Activated B cell treated with CpG ODN at 0.5 μM for 24 hours (primary cell): ENCODE data around the gene ARHGAP40. TPM values are rescaled to one million over a fixed set of nuclear protein-coding genes. Genes with fewer than 3 reads are reported as not detected.

ENCODE experiments used
- ATAC-seq: fragments of 200-7000 bp; cut with Tn5 transposase; one replicate; pipeline ENCODE4 v1.10.0; 2021; ENCODE audit warnings: low read depth, mild to moderate bottlenecking, moderate library complexity
- CTCF ChIA-PET: fragments of 350-600 bp; sonication (Branson Sonifier 250); formaldehyde crosslinking; loops from one replicate; lab custom pipeline; 2021; ENCODE audit warnings: antibody characterized with exemption; lab: Charles Lee
- POLR2A ChIA-PET: fragments of 350-600 bp; sonication (Branson Sonifier 250); formaldehyde crosslinking; loops from one replicate; lab custom pipeline; 2021; ENCODE audit warnings: antibody characterized with exemption; lab: Charles Lee
- DNase-seq: peaks from one replicate; pipeline ENCODE4 v3.0.0; 2022
- H3K27ac Mint-ChIP-seq: one replicate; pipeline ENCODE4 v1.8.0; 2020; ENCODE audit warnings: mixed read lengths
- H3K27me3 Mint-ChIP-seq: one replicate; pipeline ENCODE4 v1.8.0; 2021; ENCODE audit warnings: mixed read lengths
- H3K36me3 Mint-ChIP-seq: one replicate; pipeline ENCODE4 v1.8.0; 2021; ENCODE audit warnings: low read depth, mixed read lengths
- H3K4me1 Mint-ChIP-seq: one replicate; pipeline ENCODE4 v1.8.0; 2021; ENCODE audit warnings: mixed read lengths
- H3K4me3 Mint-ChIP-seq: one replicate; pipeline ENCODE4 v1.8.0; 2020; ENCODE audit warnings: mild to moderate bottlenecking, mixed read lengths
- H3K9me3 Mint-ChIP-seq: one replicate; pipeline ENCODE4 v1.8.0; 2020; ENCODE audit warnings: mixed read lengths
- CTCF ChIP-seq: fragments of 200-600 bp; IDR thresholded peaks from one replicate; pipeline ENCODE4 v1.8.0; 2022; ENCODE audit warnings: antibody characterized with exemption, mild to moderate bottlenecking
- intact Hi-C: fragments of 100-400 bp; cut with micrococcal nuclease; formaldehyde crosslinking; loops from one replicate; pipeline ENCODE4 v1.15.1; 2024
- total RNA-seq: library from RNA; stranded (reverse); gene quantifications from 2 replicates; pipeline ENCODE4 v1.2.3, GENCODE V29; 2022

ARHGAP40 gene
- total RNA-seq, 1 donor from 2014 or later: not detected

GRCh38 chr20:38651562-38651961, 50.0 kb downstream of the ARHGAP40 start:
- peaks cover 18% of the 10 kb centered on the region for H3K27me3 Mint-ChIP-seq

GRCh38 chr20:38652995-38653394, 51.4 kb downstream of the ARHGAP40 start:
- Mint-ChIP-seq H3K27me3 (peaks cover 27% of the 10 kb centered on the region), H3K36me3 (no peaks in the 10 kb centered on the region), H3K9me3 (no peaks in the 10 kb centered on the region), H3K4me3 (no peak overlapping the region), H3K4me1 (no peaks in the 10 kb centered on the region), H3K27ac (no peak overlapping the region)
- DNase-seq: no peak
- intact Hi-C loops: no loop called here
- no peak for ATAC-seq
- ChIA-PET CTCF (interaction anchor here (0.8 kb wide), 1 partner anchor 429 kb away, joined by 3 read pairs; no protein-coding TSS in a partner anchor), POLR2A (no interaction called here)
- no peak for TF ChIP-seq CTCF

More at GRCh38 chr20:38651562-38651961, 50.0 kb downstream of the ARHGAP40 start:
- CTCF ChIA-PET: interaction anchor here (2.3 kb wide), 1 partner anchor 397 kb away, joined by 12 read pairs; no protein-coding TSS in a partner anchor
- intact Hi-C loops: no loop called here
- H3K36me3 Mint-ChIP-seq: no peaks in the 10 kb centered on the region
- ATAC-seq (no peak), DNase-seq (no peak)
- POLR2A ChIA-PET: no interaction called here
- no peaks in the 10 kb centered on the region for H3K9me3 Mint-ChIP-seq
- no peak overlapping the region for H3K27ac Mint-ChIP-seq
- peaks cover 4% of the 10 kb centered on the region for H3K4me1 Mint-ChIP-seq
- H3K4me3 Mint-ChIP-seq: no peak overlapping the region
- no peak for TF ChIP-seq CTCF

GRCh38 chr20:38657390-38657789, 55.8 kb downstream of the ARHGAP40 start:
- no peaks in the 10 kb centered on the region for H3K9me3 Mint-ChIP-seq
- no peak for TF ChIP-seq CTCF
- no peak overlapping the region for H3K27ac Mint-ChIP-seq
- peaks cover 38% of the 10 kb centered on the region for H3K27me3 Mint-ChIP-seq
- no peak overlapping the region for H3K4me3 Mint-ChIP-seq
- H3K4me1 Mint-ChIP-seq: no peaks in the 10 kb centered on the region
- no peak for DNase-seq
- intact Hi-C loops: no loop called here
- ATAC-seq: no peak
- H3K36me3 Mint-ChIP-seq: no peaks in the 10 kb centered on the region
- ChIA-PET POLR2A (no interaction called here), CTCF (no interaction called here)

GRCh38 chr20:38658879-38659596, 57.4 kb downstream of the ARHGAP40 start:
- TF ChIP-seq CTCF: no peak
- intact Hi-C loops: no loop called here
- H3K4me3 Mint-ChIP-seq: no peak overlapping the region
- H3K4me1 Mint-ChIP-seq: no peaks in the 10 kb centered on the region
- H3K27ac Mint-ChIP-seq: no peak overlapping the region
- CTCF ChIA-PET: interaction anchor here (0.5 to 0.9 kb wide), 3 partner anchors 66 to 153 kb away, joined by 3 read pairs; partner anchors contain the start of gene SLC32A1
- ATAC-seq: peak; percentile 77
- no peak for DNase-seq
- POLR2A ChIA-PET: no interaction called here
- no peaks in the 10 kb centered on the region for H3K9me3 Mint-ChIP-seq
- peaks cover 45% of the 10 kb centered on the region for H3K27me3 Mint-ChIP-seq
- H3K36me3 Mint-ChIP-seq: no peaks in the 10 kb centered on the region

GRCh38 chr20:38659597-38659880, 57.9 kb downstream of the ARHGAP40 start:
- ChIA-PET CTCF (interaction anchor here (0.7 kb wide), 1 partner anchor 153 kb away, joined by 3 read pairs; no protein-coding TSS in a partner anchor), POLR2A (no interaction called here)
- Mint-ChIP-seq H3K27me3 (peaks cover 49% of the 10 kb centered on the region), H3K36me3 (no peaks in the 10 kb centered on the region), H3K27ac (no peak overlapping the region), H3K9me3 (no peaks in the 10 kb centered on the region), H3K4me3 (no peak overlapping the region), H3K4me1 (no peaks in the 10 kb centered on the region)
- no peak for DNase-seq
- TF ChIP-seq CTCF: no peak
- intact Hi-C loops: no loop called here
- ATAC-seq: no peak
